Fibroblast of pulmonary artery (primary cell): Measurements from ENCODE around the gene MET.
"Not testable (repeated sequence)": the region's sequence is repeated elsewhere in the genome, so short reads cannot be mapped to it uniquely, and the experiment has no call there.

ENCODE experiments used
- DNase-seq: peaks from one replicate; pipeline ENCODE4 v3.0.0-alpha.2; 2010; ENCODE audit warnings: low read depth
- H3K4me3 ChIP-seq: replicated peaks from 2 replicates; pipeline ENCODE4 v1.5.1; 2011; ENCODE audit warnings: low read depth, mild to moderate bottlenecking, control low read depth, low read length, moderate library complexity
- TF ChIP-seq, protein P1 (sequence below): IDR thresholded peaks from 2 replicates; pipeline ENCODE4 v1.5.1; 2011; ENCODE audit warnings: mild to moderate bottlenecking, control low read depth, low read length, inconsistent platforms; ENCODE audit errors: missing control alignments

Gene MET

DNA sequence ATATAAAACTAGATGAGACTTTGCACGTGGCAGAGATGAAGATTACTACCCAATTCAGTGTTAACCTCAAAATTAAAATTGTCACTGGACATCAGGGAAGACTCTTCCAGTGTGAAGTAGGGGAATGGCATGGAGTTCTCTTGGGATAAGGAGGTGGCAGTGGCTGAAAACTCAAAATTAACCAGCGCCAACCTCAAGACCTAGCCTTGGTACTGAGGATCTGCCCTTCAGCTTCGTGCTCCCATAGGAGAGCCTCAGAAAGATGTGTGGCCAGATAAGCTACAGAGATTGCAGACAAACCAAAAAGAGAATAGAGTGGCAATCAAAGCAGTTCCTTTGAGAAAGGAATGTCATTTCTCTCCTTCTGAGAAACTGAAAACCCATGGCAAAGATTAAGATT, 143.0 kb downstream of the MET start:
- TF ChIP-seq, protein P1, sequence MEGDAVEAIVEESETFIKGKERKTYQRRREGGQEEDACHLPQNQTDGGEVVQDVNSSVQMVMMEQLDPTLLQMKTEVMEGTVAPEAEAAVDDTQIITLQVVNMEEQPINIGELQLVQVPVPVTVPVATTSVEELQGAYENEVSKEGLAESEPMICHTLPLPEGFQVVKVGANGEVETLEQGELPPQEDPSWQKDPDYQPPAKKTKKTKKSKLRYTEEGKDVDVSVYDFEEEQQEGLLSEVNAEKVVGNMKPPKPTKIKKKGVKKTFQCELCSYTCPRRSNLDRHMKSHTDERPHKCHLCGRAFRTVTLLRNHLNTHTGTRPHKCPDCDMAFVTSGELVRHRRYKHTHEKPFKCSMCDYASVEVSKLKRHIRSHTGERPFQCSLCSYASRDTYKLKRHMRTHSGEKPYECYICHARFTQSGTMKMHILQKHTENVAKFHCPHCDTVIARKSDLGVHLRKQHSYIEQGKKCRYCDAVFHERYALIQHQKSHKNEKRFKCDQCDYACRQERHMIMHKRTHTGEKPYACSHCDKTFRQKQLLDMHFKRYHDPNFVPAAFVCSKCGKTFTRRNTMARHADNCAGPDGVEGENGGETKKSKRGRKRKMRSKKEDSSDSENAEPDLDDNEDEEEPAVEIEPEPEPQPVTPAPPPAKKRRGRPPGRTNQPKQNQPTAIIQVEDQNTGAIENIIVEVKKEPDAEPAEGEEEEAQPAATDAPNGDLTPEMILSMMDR, result no peak
- H3K4me3 ChIP-seq, result no peak overlapping the region
- DNase-seq, result no peak

DNA sequence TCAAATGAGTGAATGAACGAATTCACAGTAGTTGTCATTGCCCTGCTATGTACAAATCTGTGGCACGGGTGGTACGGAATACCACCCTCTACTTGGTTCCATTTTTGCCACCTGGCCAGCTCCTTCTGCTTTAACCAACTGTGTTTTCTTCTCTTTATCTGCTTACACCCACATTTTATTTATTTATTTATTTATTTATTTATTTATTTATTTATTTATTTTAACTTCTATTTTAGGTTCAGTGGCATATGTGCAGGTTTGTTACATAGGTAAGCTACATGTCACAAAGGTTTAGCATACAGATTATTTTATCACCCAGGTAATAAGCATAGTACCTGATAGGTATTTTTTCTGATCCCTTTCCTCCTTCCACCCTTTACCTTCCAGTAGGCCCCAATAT, 148.2 kb downstream of the MET start:
- TF ChIP-seq, protein P1, result no peak
- DNase-seq, result no peak
- H3K4me3 ChIP-seq, result no peak overlapping the region

DNA sequence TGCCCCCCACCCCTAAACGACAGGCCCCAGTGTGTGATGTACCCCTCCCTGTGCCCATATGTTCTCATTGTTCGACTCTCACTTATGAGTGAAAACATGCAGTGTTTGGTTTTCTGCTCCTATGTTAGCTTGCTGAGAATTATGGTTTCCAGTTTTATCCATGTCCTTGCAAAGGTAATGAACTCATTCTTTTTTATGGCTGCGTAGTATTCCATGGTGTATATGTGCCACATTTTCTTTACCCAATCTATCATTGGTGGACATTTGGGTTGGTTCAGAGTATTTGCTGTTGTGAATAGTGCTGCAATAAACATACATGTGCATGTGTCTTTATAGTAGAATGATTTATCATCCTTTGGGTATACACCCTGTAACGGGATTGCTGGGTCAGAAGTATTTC, 149.7 kb downstream of the MET start:
- DNase-seq, H3K4me3 ChIP-seq: not testable (repeated sequence)

DNA sequence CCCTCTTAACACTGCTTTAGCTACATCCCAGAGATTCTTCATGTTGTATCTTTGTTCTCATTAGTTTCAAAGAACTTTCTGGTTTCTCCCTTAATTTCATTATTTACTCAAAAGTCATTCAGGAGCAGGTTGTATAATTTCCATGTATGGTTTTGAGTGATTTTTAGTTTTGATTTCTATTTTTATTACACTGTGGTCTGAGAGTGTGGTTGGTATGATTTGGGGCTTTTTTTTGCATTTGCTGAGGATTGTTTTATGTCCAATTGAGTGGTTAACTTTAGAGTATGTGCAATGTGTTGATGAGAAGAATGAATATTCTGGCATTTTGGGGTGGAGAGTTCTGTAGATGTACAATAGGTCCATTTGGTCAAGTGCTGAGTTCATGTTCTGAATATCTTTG, 152.5 kb downstream of the MET start:
- TF ChIP-seq, protein P1, result no peak

GRCh38 chr7:116828281-116828680, 156.3 kb downstream of the MET start:
- no peak overlapping the region for H3K4me3 ChIP-seq
- DNase-seq, result no peak
- TF ChIP-seq, protein P1, result no peak

More for the DNA sequence above, 152.5 kb downstream of the MET start:
- no peak for DNase-seq
- no peak overlapping the region for H3K4me3 ChIP-seq

GRCh38 chr7:116829041-116829440, 157.0 kb downstream of the MET start:
- no peak overlapping the region for H3K4me3 ChIP-seq
- TF ChIP-seq, protein P1, result no peak
- no peak for DNase-seq

DNA sequence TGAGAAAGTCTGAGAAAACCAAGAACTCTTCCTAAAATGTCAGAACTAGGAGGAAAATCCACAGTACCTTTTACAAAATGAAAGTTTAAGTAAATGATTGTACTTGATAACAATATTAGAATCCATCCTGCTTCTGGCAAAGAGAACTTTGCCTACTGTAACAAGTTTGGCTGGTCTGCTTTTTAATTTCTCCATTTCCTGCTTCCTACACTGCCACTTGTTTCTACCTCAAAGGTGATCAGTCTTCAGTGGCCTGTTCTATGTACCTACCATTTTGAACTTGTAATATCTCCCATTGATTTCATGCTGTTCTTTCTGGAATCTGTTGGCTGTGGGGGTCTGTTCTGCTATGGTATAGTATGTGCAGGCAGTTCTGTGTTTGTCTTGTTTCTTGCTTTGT, 157.5 kb downstream of the MET start:
- H3K4me3 ChIP-seq, result no peak overlapping the region
- TF ChIP-seq, protein P1, result no peak
- DNase-seq, result no peak

DNA sequence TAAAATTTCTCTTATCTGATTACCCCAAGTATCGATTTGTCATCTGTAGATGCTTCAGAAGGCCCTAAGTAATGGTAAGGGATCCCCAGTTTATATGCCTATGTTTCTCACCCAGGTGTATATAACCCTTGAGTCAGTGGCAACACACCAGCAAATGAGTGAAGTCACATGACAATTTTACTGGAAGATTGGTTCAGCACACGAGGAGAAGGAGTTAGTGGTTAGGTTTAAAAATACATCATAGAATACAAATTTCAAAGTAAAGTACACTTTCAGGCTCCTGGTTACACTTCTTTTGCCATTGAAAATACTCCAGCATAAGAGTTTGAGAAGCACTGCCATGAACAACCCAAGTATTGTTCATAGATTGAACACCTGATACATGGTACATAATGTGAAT, 160.7 kb downstream of the MET start:
- TF ChIP-seq, protein P1, result no peak
- no peak for DNase-seq
- H3K4me3 ChIP-seq, result no peak overlapping the region
